ENCODE measurements around the gene ZMIZ1.

ZMIZ1 gene

DNA sequence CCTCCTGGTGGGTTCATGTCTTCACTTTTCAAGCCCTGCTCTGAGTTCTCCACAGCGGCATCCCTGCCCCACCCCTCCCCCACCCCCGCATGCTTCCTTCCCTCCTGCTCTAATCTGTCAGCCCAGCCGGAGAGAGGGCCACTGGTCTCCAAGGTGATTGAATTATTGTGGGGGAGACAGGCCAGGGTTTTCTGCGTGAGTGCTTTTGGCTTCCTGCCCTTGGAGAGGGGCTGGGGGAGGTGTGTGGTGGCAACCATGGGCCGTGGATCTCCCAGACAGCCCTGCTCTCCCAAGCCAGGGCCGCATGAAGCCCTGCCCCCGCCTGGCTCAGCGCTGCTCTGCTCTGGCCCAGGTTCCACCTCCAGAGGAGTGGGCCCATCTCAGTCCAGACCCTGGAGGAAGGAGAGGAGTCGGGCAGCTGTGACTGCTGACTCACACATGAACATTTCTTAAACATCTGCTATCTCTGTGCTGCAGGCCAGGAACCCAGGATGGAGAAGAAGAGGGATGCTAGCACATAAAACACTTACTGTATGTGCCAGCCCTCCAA is 109.9 kb downstream of the ZMIZ1 start:
- DNase-seq, result no peak

DNA sequence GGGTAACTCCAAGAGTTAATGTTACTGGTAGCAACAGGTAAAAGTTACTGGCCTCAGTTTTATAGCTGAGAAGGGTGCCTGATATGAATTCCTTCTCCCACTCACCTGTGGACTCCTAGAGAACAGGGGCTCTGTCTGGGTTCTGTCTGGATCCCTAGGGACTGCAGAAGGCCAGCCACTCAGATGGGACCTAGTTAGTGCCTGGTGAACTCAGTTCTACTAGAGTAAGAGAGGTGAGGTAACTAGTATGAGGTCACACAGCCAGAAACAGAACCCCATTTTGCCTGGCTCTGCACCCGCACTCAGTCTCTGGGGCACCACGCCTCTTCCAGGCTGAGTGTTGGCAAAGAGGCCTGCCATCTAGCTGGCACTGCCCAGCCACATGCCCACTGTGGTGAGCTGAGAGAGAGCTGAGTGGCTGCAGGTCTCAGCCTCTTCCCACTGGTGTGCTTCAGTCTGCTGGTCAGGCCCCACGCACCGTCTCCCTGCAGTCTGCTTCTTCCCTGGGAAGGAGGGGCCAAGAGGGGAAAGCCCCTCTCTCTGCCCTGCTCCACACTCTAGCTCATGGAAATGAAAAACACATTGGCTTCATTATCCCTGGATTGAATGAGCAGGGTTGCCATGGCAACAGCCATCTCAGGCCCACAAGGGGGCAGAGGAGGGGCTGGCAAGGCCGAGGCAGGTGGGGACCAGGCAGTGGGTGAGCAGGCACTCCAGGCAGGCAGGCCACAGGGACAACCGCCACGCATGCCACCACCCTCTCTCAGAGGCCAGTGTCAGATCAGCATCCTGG is 110.6 kb downstream of the ZMIZ1 start:
- DNase-seq, result no peak

DNA sequence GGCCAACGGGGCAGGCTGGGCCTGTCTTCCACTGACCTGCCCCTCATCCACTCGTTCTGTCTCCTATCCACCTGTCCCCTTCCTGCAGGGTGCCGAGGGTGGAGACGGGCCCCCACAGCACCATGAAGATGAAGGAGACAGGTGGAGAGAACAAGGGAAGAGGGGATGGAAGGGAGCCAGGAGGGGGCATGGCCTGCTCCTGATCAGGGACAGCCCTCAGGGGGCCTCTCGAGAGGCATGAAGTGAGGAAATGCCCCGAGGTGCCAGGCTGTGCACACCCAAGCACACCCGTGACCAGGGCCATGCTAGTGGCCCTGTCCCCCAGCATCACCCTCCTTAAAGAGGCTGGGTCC is 111.2 kb downstream of the ZMIZ1 start:
- no peak for DNase-seq

DNA sequence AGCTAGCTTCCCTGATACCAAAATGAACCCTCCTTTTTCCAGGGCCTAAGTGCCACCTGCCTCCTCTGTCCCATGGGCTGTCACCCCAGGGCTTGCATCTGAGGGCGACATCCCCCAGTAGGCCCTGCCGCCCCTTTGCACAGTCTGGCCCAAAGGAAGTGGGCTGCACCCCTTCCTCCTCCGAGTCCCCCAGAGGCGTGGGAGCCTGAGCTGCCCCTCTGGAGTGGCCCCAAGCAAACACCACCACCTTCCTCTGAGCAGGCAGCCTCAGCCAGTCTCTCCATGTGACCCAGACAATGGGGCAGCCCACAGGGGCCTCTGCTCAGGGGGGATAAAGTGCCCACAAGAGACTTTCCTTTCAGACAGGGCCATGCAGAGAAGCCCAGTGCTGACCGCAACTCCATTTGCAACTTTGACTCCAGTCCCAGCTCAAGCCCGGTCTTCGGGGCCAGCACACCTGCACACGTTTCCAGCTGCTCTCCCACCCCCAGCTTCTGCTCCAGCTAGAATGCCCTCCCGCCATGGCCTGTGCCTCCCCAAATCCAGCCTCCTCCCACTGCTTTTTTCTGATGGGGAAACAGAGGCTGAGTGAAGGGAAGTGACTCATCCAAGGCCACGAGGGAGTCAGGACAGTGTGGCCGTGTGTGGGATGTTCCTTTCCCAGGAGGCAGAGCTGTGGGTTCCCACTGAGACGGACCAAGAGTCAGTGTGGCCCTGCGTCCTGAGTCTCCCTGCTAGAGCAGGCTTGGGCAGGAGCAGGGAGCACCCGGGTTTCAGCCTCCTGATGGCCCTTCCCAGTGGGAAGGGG is 111.9 kb downstream of the ZMIZ1 start:
- no peak for DNase-seq

DNA sequence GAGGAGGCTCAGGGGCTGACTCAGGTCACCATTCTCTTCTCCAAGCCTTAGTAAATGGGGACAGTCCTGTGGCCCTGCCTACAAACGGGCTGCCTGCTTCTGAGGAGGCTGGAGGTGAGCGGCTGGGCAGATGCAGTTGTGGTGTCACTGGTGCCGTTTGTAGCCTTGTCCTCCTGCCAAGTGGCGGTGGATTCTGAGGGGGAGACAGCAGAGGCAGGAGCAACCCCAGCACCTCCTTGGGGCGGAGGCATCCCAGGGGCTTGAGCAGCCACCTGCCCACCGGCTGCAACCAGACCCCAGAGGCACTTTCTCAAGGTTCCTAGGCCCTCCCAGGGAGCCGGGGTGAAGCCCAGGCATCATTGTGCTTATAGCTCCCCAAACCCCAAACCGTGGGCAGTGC is 112.5 kb downstream of the ZMIZ1 start:
- DNase-seq, result no peak

DNA sequence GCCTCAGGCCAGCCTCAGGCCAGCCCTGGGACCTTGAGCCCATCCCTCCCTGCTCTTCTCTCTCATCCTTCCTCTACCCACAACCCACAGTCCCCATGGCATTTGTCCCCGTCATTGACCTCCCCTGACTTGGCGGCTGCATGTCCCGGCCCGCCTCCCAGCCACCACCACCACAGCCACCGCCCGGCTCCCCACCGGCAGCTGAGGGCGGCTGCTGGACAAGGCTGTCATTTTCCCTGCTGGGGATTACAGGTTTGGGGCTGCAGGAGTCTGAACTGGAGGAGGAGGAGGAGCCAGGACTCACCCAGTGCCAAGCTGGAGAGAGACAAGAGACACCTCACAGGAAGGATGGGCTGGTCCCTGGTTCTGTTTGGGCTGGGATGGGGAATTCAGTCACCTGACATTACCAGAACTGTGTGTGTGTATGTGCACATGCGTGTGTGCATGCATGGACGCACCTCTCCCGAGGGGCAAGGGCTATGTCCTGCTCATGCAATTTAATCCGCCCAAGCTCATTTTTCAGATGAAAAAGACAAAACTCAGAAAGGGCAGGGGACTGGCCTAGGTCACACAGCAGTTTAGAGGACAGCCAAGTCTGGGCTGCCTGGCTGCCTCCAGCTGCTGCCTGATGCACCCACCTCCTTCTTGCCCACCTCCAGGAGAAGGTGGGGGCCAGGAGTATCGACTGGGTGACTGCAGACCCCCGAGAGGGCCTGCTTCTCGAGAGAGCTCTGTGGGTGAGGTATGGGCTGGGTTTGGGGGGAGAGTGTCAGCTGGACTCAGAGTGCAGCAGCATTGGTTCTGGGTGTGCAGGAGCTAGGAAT is 113.1 kb downstream of the ZMIZ1 start:
- DNase-seq, result no peak

DNA sequence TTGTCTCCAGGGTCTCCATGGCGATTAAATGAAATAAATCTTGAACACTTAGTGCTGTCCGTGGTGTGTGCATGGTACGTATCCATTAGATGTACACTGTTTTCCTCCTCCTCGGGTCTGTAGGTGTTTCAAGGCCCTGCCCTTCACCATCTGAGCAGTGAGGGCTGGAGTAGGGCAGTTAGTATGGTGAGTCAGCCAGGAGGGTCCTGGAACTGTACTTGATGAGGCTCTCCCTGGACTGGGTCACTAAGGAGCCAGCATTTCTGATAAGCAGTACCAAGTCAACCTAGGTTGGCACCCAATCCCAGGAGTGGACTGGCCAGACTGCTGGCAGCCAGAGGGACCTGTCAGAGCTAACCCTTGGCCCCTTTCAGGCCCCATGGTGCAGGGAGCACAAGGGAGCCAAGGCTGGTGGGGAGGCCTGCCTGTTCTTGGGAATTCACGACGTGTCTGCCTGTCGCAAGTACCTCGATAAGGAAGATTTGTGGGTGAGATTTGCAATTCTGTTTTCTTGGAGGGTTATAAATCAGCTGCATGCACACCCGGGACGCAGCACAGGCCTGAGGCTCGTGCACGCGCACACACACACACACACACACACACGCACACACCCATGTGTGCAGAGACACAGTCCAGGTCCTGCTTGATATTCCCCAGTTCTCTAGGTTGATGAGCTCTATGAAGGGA is 114.2 kb downstream of the ZMIZ1 start:
- DNase-seq, result no peak

DNA sequence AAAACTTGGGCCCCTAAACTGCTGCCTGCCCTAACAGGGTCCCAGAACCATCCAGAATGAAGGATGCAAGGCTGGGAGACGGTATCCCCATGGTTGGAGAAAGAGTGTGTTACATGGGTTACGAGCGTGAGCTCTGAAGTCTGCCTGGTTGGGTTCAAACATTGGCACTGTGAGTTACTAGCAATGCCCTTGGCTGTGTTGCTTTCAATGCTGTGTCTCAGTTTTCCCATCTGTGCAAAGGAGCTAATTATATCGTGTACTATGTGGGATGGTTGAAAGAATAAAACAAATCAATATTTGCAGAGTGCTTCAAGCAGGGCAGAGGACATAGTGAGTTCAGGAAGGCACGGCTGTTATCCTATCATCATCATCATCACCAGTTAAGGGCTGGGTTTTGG is 114.7 kb downstream of the ZMIZ1 start:
- DNase-seq, result no peak

DNA sequence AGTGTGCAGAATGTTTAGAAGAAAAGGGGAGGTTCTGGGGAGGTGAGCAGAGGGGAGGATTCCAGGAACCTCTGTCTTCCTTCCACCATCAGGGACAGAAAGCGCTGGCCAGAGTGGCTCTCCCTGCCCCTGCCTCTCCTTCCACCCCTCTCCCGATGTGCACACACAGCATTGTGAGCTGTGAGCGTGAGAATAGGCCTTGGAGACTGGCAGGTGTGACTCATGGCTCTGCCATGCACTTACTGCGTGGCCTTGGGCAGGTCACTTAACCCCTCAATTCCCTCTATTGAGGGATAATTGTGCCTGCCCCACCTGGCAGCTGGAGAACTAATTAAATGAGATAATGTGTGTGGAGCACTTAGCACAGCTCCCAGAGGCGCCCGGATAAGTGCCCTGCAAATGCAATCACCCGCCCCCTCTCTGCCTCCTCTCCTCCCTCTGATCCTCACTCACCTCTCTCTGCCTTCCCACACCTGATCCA is 115.4 kb downstream of the ZMIZ1 start:
- no peak for DNase-seq

DNA sequence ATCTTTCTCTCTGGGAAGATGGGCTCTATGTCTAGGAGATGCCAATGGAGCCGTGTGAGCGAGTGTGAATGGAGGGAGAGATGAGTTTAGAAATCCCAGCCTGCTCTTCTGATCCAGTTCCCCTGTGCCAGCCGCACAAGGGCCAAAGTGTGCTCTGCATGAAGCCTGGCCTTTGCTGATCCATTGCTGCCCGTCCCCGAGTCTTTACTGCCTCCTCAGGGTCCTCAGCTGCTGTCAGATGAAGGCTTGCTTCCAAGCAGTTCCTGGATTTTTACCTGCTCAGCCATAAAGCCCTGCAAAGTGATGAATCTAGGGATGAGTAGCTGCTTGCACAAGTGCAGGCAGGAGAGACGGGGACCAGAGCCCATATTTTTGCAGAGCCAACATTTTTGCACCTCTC is 115.9 kb downstream of the ZMIZ1 start:
- DNase-seq, result no peak

DNA sequence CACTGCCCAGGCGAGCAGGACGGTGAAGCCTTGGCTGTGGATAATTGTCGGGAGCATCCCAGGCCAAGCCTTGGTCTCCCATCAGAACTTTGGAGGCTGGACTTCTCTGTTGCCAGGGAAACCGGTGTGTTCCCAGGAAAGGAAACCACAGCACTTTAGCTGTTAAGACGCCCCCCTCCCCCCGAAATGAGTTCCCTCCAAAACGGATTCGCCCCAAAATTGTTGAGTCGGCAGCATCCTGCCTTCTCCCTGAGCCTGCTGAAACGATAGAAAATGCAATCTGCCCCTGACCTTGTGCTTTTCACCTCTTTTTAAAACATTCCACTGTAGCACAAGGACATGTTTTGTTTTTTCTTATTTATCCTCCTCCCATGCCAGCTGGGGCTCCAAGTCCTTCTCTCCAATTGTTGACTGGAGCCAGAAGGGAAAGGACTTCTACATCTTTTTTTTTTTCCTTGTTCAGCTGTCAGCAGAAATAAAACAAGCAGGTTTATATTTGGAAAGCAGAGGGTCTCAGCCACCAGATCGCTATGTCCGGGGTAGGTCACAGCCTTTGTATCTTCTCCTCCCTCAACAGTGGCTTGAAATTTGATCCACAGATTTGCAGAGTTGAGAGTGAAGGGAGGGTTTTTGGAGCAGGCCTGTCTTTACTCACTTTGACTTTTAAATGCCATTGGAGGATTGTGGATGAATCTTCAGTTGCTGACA is 116.5 kb downstream of the ZMIZ1 start:
- no peak for DNase-seq

DNA sequence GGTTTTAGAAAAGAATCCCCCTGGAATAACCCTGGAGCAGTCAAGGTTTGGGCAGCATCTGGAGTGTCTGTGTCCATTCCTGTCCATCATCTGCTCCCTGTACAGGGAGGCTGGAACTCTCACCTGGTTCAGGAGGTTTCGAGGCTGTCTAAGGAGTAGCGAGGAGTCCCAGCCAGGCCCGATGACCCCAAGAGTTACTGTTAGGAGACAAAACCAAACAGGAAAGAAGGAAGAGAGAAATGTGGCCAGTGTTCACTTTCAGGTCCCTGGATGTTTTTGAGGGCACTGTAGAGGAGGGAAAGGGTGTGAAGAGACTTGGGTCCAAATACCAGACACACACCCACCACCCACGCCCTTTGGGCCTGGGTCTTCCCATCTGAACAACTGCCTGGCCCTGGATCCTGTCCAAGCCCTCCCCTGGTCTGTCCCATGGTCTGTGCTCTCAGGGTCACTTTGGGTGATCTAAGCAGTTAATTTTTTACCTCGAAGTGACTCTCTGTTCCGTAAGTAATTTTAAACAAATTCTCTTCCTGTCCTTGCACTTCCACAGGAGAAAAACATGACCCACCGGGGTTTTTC is 117.1 kb downstream of the ZMIZ1 start:
- no peak for DNase-seq

DNA sequence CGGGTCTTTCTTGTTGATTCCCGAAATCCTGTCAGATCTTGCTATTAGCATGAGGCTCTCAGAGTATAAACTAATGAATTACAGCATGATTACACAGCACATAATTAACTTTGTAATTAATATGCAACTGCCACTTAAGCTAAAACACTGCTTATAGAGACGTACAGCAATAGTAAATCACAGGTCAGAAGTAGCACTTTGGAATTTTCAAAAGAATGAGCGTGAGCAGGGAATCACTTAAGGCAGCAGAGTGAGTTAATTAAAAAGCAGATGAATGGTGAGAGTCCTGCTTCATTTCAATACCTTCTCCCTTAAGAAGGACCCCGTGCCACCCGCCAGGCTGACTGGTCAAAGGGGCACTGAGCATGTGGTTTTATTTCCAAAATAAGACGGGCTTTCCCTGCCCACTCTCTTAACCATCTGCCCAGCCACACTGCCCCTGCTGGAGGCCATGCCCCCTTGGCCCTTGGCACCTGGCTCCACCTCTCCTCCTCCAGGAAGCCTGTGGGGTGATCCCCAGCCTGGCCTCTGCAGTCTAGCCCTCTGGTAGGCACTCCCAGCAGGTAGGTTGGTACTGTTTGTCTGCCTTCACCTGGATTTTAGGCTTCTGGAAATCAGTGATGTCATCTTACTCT is 117.8 kb downstream of the ZMIZ1 start:
- DNase-seq, result no peak

DNA sequence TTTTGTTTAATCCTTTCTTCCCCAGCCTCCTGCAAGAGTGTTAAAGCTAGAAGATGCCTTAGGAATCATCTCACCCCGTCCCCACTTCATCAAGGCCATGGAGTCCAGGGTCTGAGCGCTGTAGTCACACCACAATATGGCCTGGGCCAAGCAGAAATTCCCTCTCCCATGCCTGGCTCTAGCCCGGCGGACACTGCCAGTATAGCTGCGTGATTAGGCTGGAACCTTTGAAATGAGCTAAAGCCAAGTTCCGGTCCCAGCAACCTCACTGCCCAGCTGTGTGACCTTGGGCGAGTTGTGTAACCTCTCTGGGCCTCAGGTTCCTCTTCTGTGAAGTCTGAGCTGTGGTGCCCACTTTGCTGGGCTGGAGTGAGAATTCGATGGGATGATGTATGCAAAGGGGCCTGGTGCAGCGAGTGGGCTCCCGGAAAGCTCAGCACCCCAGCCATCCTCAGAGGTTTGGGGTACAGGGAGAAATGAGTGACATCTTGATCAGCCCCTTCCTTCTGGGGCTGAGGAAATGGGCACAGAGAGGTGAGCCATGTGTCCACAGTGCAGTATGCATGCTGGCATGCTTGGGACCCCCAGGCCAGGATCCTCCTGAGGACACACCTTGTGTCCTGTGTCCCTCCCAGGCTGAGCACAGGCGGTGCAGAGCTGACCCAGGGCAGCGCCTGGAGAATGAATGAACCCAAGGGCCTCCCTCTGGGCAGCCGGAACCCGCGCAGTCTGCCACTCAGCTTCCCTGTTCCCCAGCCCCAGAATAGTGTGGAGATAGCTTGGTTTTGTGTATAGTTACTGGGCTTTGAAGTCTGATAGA is 118.6 kb downstream of the ZMIZ1 start:
- DNase-seq, result no peak

DNA sequence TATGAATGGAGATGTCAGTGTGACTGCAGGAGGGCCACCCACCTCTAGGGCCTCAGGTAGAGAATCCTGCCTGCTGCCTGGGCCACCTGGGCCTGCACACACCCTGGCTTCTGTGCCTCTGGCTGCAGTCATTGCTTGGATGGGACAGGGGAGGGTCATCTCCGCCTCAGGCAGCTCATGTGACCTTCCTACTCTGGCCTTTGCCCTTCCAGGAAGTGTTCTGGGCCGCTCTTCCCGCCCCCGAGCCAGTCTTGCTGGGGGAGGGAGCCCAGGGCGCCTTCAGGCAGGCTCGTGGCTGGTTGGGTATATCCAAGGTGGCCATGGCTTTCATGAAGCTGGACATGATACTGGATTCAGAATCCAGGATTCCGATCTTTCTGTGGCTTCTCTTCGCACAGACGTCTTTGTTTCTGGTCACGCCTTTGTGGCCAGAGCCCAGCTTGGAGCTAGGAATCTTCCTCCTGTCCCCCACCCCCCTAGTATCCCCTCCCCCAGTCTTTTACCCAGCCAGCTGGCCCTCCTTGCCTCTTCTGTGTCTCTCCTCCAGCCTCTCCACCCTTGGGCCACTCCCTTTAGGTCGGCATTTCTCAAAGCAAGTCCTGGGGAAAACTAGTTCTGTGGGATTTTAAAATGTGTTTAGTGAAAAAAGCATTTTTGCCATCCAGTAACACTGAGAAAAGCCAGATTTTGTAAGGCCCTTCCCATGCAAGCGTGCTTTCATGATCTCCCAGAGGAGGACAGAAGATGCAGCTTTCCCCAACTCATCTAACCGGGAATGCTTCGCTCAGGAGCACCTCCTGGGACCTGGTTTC is 119.6 kb downstream of the ZMIZ1 start:
- DNase-seq, result no peak

DNA sequence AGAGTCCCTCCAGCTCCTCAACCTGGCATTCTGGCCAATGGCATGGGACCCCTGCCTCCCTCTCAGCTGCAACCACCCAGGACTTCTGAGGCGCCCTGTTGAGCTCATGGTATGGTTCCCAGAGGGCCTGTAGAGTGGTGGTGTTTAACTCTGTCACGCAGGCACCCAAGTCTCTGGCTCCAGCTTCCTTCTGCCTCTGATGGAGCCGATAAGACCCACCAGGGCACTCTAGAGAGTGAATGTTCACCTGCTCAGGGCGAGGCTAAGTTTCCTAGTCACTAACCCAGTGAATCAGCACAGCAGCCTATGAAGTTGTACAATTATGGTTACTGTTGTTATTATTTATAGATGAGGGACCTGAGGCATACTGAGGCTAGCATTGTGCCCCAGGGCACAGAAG is 120.4 kb downstream of the ZMIZ1 start:
- no peak for DNase-seq

DNA sequence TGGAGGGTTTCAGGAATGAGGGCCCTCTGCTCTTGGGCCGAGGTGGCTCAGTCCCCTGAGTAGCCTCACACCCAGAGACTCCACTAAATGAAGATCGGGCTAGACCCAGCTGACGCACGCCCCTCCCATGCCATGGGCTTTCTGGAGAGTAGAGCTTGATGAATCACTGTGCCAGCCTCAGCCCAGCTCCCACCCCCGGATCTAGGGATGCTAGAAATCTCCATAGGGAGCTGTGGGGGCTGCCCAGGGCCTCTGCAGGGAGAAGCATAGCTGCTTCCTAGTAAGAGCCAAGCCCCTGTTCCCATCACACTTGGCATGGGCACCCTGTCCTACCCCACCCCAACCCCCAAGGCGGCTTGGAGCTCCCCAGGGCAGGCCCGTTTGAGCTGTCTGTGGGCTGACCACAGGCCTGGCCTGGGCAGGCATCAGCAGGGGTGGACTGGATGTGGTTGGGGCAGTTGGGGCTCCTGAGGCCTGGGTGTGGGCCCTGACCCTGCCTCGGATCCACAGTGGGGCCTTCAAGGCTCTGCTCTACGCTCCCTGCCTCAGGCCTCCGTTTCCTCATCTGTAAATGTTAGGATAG is 121.2 kb downstream of the ZMIZ1 start:
- DNase-seq, result no peak

DNA sequence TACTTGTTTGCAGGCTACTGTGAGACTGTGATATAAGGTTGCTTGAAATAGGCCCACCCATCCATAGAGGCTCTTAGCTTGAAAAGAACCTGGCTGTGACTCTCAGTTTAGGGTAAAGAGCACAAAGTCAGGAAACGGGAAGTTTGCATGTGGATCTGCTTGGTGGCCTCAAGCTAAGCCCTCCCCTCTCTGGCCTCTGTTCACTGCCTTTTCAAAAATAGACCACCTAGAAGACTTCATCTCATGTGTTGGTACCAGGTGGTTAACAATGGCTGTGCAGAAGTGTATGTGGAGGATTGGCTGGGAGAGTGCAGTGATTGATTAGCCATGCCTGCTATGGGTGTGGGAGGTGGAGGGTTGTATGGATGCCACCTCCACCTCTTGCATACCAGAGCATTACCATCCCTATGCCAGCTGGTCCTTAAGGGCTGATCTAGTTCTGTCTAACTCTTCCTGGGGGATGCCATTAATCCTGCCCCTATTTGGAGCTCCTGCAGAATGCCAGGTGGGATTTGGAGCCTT is 122.0 kb downstream of the ZMIZ1 start:
- no peak for DNase-seq
